ENCODE results near the gene CPN2.

DNA sequence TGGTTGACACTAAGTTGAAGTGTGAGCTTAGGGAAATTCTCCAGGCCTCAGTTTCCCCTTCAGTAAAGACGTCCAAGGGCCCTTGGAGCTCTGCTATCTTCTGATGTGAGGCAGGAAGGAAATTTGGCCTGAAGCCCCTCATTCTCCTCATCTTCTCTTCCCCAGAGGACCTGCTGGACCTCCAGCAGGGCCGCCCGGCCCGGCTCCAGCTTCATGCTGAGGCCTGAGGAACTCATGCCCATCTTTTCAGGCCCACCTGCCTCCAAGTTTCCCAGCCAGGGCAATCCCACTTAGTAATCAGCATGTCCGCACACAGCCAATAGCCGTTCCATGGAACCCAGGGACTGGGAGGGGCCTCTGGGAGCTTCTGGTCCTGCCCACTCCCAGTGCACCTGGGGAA, 14.4 kb upstream of the CPN2 start:
- no peak for TF ChIP-seq HDAC2 (CRISPR knock-in tag; IDR thresholded peaks at IDR 0.05)
- no peak for TF ChIP-seq ZNF644 (CRISPR knock-in tag; IDR thresholded peaks at IDR 0.05; ENCODE audit: low read depth)
- TF ChIP-seq RORA (CRISPR knock-in tag; IDR thresholded peaks at IDR 0.05): no peak
- no peak for TF ChIP-seq HMG20A (CRISPR knock-in tag; IDR thresholded peaks at IDR 0.05; ENCODE audit: borderline replicate concordance)
